Chondrocyte (in vitro differentiated cells): Measurements from ENCODE around the gene TMEM132C. TPM values are rescaled to one million over a fixed set of nuclear protein-coding genes. Genes with fewer than 3 reads are reported as not detected.

Experiments
- DNase-seq: peaks from one replicate; pipeline ENCODE4 v3.0.0; 2021; ENCODE audit warnings: mixed read lengths, low spot score
- H3K27ac Mint-ChIP-seq: one replicate; pipeline ENCODE4 v1.8.0; 2021; ENCODE audit warnings: mild to moderate bottlenecking, moderate library complexity, mixed read lengths; ENCODE audit not compliant: unreplicated experiment
- H3K27me3 Mint-ChIP-seq: 2 replicates; pipeline ENCODE4 v1.8.0; 2021; ENCODE audit warnings: low read depth, mixed read lengths
- H3K36me3 Mint-ChIP-seq: 2 replicates; pipeline ENCODE4 v1.8.0; 2021; ENCODE audit warnings: low read depth, mixed read lengths
- H3K4me1 Mint-ChIP-seq: 2 replicates; pipeline ENCODE4 v1.8.0; 2021; ENCODE audit warnings: low read depth, mild to moderate bottlenecking, mixed read lengths
- H3K4me3 Mint-ChIP-seq: one replicate; pipeline ENCODE4 v1.8.0; 2021; ENCODE audit warnings: mild to moderate bottlenecking, moderate library complexity, mixed read lengths; ENCODE audit not compliant: unreplicated experiment
- H3K9me3 Mint-ChIP-seq: 2 replicates; pipeline ENCODE4 v1.8.0; 2021; ENCODE audit warnings: low read depth, mixed read lengths
- total RNA-seq: library from RNA; stranded (reverse); gene quantifications from 3 replicates; pipeline ENCODE4 v1.2.1, GENCODE V29; 2021
- TF ChIP-seq, protein P1 (sequence below): fragments of 200-600 bp; sonication (generic); IDR thresholded peaks from 2 replicates; pipeline ENCODE4 v1.5.0; 2021; ENCODE audit warnings: antibody characterized with exemption, mild to moderate bottlenecking, moderate library complexity

The TMEM132C gene
- total RNA-seq, 1 donor from 2014 or later = not detected

DNA sequence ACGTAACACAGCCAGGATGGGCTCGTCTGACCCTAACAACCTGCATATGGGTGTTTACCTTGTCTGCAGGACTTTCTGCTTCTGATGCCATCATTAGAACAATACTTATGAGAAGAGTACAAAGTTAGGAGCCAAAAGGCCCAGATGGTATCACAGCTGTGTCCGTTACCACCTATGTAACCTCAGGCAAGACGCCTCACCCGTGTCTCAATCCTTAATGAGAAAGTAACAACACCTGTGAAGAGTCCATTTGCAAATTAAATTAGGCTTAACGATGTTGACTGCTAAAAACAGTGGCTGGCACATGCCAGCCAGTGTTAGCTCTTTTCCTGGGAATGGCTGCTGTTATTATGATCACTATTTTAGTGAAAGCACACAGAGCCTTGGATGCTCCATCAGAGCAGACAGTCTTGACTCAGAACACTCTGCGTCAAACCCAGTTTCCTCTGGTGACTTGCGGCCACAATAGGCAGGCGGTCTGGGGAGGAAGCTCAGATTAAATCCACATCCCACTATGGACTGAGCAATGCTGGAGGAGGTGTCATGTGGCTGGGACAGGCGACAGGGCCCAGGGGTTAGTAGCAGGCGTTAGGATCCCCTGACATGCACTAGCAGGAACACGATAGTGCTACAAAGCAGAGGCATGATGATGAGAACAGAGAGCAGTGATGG lies 431.5 kb downstream of the TMEM132C start:
- Mint-ChIP-seq H3K27ac (no peak overlapping the region), H3K4me1 (no peaks in the 10 kb centered on the region), H3K27me3 (no peaks in the 10 kb centered on the region), H3K4me3 (no peak overlapping the region), H3K9me3 (peaks cover 40% of the 10 kb centered on the region), H3K36me3 (no peaks in the 10 kb centered on the region)
- TF ChIP-seq, protein P1, sequence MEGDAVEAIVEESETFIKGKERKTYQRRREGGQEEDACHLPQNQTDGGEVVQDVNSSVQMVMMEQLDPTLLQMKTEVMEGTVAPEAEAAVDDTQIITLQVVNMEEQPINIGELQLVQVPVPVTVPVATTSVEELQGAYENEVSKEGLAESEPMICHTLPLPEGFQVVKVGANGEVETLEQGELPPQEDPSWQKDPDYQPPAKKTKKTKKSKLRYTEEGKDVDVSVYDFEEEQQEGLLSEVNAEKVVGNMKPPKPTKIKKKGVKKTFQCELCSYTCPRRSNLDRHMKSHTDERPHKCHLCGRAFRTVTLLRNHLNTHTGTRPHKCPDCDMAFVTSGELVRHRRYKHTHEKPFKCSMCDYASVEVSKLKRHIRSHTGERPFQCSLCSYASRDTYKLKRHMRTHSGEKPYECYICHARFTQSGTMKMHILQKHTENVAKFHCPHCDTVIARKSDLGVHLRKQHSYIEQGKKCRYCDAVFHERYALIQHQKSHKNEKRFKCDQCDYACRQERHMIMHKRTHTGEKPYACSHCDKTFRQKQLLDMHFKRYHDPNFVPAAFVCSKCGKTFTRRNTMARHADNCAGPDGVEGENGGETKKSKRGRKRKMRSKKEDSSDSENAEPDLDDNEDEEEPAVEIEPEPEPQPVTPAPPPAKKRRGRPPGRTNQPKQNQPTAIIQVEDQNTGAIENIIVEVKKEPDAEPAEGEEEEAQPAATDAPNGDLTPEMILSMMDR = no peak
- DNase-seq = no peak

DNA sequence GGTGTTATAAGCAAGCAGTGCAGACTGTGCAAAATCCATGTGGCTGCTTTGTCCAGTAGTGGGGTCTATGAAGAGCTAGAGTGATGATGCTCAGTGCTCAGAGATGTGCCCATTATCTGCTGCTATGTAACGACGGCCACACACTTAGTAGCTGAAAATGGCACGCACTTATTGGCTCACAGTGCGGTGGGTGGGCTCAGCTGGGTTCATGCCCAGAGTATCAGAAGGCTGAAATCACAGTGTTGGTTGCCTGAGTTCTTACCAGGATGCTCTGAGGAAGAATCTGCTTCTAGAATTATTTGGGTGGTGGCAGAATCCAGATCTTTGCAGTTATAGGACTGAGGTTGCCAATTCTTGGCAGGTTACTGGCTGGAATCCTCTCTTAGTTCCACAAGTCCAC lies 432.1 kb downstream of the TMEM132C start:
- TF ChIP-seq, protein P1 = no peak
- H3K36me3 Mint-ChIP-seq = no peaks in the 10 kb centered on the region
- H3K9me3 Mint-ChIP-seq = peaks cover 38% of the 10 kb centered on the region
- DNase-seq = no peak
- H3K27ac Mint-ChIP-seq = no peak overlapping the region
- no peak overlapping the region for H3K4me3 Mint-ChIP-seq
- no peaks in the 10 kb centered on the region for H3K4me1 Mint-ChIP-seq
- H3K27me3 Mint-ChIP-seq = no peaks in the 10 kb centered on the region

DNA sequence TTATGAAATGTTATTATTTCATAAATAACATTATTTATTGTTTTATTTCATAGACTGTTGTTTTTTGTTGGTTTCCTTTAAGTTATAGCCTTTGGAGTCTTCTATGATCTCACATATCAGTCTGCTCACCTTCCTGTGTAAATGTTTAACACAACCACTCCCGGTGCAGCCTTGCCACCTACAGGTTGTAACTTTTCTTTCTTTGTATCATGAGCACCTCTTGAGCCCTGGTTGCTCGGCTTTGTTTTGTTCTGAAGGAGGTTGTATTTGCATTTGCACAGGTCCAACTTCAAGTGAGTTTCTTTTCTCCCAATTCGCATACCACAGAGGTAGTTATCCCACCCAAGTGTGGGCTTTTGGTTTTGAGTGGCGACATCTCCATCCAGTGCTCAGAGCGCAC lies 435.4 kb downstream of the TMEM132C start:
- H3K4me3 Mint-ChIP-seq = no peak overlapping the region
- peaks cover 33% of the 10 kb centered on the region for H3K9me3 Mint-ChIP-seq
- H3K27ac Mint-ChIP-seq = no peak overlapping the region
- no peaks in the 10 kb centered on the region for H3K27me3 Mint-ChIP-seq
- DNase-seq = no peak
- TF ChIP-seq, protein P1 = no peak
- H3K4me1 Mint-ChIP-seq = no peaks in the 10 kb centered on the region
- no peaks in the 10 kb centered on the region for H3K36me3 Mint-ChIP-seq

DNA sequence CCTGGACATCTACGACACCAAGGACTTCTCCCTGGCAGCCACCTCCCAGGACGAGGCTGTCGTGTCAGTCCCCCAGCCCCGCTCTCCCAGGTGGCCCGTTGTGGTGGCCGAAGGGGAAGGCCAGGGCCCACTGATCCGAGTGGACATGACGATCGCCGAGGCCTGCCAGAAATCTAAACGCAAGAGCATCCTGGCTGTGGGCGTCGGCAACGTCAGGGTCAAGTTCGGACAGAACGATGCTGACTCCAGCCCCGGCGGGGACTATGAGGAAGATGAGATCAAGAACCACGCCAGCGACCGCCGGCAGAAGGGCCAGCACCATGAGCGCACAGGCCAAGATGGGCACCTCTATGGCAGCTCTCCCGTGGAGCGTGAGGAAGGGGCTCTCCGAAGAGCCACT lies 438.2 kb downstream of the TMEM132C start:
- TF ChIP-seq, protein P1 = no peak
- Mint-ChIP-seq H3K27ac (no peak overlapping the region), H3K27me3 (no peaks in the 10 kb centered on the region), H3K4me3 (no peak overlapping the region), H3K9me3 (peaks cover 21% of the 10 kb centered on the region), H3K4me1 (no peaks in the 10 kb centered on the region), H3K36me3 (no peaks in the 10 kb centered on the region)
- no peak for DNase-seq

DNA sequence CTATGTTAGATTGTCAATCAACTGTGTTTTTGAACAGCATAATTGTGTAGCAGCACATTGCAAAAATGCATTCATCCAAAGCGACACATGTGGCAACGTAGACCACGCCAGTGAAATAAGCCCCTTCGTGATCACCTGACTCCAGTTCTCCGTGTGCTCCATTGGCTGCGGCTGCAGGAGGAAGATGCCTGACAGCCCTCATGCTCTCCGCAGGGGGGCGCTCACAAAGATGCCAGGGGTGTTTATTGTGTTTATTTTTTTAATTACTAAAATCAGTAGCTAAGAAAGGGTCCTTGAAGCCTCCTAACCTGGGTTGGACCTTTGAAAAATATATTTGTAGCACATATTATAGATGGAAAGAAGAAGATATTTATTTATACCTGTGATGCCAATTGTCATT lies 440.5 kb downstream of the TMEM132C start:
- Mint-ChIP-seq H3K27ac (no peak overlapping the region), H3K9me3 (peaks cover 11% of the 10 kb centered on the region), H3K4me3 (no peak overlapping the region), H3K36me3 (no peaks in the 10 kb centered on the region), H3K4me1 (no peaks in the 10 kb centered on the region), H3K27me3 (no peaks in the 10 kb centered on the region)
- DNase-seq = no peak
- TF ChIP-seq, protein P1 = no peak
